SKM-1 treated with dmso at 0.1 percent for 144 hours (cell line): ENCODE data around the gene KCNV2.
"Not testable (repeated sequence)": the region's sequence is repeated elsewhere in the genome, so short reads cannot be mapped to it uniquely, and the experiment has no call there.

Experiments
- DNase-seq: peaks from one replicate; lab custom pipeline; 2025; ENCODE audit not compliant: unreplicated experiment; lab: John Stamatoyannopoulos, UW

The KCNV2 gene

DNA sequence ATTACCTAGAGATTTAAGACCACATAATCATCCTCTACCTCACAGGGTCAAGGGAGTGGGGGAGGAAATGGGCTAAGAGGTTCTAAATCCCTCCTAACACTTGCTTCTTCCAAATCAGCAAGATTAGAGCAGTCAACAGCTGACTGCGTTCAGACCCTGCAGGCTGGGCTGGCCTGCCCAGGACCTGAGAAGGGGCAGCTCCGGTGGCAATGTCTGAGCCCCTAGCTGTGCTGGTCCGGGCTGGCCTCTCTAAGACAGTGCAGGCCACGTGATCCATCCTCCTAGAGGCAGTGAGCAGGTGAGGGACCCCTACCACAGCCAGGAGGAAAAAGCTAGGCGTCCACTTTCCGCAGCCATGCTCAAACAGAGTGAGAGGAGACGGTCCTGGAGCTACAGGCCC lies at the start of gene KCNV2:
Gene KCNV2 (plus strand): TSS at position 126 of the 400 bp plus-strand sequence. CDS start 230 bp downstream, at position 356.
- DNase-seq, result no peak

DNA sequence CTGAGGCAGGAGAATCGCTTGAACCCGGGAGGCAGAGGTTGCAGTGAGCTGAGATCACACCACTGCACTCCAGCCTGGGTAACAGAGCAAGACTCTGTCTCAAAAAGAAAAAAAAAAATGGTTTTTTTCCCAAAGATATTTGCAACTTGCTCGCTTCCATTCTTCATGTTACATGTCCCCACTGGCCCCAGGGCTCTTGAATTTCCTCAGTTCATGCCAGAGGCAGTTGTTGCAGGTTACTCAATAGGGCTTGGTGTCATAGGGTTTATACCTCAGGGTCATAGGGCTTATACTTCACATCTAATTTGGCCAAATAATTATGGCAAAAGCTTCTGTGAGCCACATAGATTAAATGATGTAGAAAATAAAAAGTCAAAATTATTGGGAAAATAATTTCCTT lies 44.1 kb upstream of the KCNV2 start:
- no peak for DNase-seq

DNA sequence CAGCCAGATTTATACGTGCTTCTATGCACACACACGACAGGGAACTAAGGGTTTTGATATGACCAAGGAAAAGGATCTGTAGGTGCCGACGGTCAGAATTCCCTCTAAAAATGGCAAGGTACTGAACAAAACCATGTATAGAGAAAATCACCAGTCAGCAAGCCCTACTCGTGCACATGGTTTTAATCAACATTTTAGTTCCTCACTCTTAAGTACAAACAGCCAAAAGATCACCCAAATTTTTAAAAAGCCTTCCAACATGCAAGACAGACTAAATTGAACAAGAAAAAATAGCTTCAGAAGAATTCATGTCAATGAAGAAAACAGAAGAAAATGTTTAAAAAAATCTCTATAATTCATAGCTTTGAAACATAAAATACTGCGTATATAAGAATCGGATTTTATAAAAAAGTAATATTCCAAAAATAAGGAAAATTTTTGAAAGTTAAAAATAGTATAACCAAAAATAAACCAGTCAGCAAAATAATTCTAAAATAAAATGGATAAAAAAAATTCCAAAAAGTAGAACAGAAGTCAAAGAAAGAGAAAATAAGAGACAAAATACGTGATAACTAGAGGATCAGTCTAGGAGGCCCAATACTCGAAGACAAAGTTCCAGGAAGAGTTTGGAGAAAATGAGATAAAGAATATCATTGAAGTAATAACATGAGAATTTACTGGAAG lies 43.0 kb upstream of the KCNV2 start:
- no peak for DNase-seq

DNA sequence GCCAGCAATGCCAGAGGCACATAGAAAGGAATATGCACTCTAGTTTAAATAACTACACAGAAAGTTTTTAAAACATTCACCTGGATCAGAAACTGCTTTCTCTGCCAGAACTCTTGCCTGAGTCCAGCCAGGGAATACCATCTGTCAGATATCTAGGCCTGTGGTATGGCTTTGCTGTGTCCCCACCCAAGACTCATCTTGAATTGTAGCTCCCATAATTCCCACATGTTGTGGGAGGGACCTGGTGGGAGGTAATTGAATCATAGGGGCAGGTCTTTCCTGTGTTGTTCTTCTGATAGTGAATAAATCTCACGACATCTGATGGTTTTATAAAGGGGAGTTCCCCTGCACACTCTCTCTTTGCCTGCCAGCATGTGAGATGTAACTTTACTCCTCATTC lies 41.5 kb upstream of the KCNV2 start:
- DNase-seq, result no peak

DNA sequence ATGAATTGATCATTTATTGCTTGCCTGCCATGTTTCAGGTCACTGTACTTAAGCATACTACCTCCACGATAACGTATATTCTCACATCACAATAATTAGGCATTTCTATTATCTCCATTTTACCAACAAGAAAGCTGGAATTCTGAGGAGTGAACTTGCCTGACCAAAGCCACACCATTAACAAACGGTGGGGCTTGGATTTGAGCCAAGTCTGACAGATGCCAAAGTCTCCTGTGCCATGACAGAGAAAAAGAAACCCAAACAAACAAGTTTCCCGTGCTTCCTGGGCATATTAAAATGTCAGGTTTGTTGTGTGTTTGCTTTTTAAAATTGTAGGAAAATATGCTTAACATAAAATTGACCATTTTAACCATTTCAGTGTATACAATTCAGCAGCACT lies 40.8 kb upstream of the KCNV2 start:
- DNase-seq, result no peak

DNA sequence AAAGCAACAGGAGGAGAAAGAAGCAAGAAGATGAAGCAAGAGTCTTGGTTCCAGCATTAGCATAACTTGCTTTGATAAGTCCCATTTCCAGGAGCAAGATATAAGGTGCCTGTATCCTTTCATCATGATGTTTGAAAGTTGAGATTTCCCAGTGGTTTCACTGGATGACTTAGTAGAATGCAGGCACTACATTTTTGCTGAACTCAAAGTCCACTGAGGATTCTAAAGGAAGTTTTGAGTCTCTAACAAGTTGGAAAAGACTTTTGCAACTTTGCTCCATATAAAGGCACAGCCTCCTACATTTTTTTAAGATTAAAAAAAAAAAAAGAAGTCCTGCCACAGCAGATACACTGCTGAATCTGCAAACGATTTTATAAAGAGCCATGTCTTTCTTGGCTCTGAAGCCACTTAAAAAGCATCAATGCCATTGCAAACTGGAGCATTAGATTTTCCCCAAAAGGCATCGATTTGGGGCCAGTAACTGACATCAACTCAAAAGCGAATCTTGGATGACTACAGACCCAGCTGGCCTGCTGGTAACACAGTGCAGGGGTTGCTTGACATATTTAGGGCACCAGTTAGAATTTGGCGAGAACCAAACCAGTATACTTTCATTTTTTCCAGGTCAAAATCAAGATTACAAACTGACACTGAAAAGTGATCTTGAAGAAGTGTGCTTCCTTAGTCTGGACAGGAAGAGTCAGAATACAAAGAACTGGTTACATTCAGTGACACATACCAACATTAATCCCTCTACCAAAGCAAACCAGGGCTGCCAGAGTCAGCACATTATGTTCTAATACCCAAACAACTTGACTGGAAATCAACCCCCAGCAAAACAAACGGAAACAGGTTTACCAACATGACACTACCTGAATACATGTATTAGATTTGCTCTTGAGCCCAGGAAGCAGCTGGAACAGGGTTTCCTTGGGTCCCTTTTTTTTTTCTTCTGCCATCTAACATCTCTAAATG lies 39.1 kb upstream of the KCNV2 start:
- no peak for DNase-seq

DNA sequence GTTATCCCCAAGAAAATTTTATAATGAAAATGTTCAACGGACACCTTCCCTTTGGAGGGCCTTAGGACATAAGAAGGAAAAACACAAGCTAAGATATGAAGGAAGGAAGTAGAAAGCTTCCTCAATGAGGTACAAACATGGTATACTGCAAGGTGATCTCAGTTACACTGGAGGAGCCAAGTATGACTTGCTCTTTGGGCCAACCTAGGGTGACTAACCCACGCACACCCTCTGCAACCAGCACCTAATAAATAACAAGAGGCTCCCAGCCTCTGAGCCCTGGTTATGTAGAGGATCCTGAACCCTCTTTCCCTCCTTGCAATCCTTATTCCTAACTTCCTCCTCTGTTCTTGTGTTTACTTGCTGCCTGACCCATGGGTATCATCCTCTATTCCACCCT lies 38.3 kb upstream of the KCNV2 start:
- DNase-seq, result no peak

DNA sequence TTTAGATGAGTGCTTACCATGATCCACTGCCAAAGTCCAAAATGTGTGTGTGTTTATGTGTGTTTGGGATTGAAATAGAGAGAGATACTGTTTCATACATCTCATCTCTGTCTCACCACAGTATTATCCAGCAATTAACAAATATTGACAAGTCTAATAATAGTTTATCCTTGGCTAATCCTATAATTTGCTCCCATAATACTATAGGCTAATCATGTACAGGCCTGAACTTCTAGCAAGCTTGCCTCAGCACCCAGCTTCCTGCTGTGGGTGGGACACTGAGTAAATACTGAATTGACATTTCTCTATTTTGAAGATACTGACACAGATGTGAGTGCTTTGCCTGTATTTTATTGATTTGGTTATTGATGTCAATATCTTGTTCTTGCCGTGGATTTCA lies 35.3 kb upstream of the KCNV2 start:
- no peak for DNase-seq

DNA sequence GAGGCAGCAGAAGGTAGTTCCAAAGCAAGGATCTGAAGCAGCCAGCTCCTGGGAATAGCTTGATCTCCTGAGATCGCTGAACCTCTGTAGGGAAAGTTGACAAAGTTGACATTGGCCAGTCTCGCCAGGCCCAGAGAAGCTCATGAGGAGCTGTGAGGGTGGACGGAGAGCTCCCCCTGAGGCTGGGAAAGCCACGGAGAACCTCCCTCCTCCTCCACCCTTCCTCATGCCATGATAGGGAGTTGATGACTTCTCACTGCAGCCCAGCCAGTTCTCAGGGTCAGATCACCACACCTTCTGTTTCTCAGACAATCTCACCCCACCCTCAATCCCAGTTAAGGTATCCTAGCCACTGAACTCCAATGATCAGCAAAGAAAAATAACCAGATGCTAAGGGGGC lies 30.4 kb upstream of the KCNV2 start:
- DNase-seq, result no peak

DNA sequence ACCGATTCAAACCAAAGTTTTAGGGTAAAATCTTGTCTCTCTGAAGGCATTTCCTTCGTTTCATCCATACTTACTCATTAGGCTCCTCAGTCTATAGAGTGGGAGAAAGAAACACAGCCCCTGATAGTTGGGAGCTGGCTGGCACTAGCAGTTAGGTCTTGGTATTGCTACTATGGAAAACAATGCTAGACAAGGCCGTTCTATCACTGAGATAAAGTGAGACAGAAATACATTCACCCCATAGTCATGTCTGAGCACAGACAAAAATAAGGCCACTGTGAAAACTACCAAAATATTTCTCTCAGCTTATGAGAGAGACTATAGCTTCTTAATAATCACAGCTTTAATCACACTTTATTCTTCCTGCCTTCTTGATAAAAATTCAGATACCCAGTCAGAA lies 28.7 kb upstream of the KCNV2 start:
- no peak for DNase-seq

DNA sequence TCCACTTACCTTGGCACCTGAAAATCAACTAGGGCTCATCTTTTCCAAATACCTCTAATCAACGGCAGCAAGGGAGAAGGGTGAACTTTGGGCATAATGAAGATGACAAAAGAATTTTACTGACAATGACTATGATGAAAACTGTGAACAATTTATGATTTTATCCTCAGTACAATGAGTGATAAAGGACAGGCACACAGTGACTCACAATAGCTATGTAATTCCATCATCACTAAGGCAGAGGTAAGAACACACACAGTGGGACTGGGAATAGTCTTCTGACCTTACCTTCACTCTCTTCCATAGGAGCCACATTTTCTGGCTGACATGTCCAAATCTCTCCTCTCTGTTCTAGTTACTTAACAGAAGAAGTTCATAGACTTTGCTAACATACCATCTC lies 26.1 kb upstream of the KCNV2 start:
- no peak for DNase-seq

DNA sequence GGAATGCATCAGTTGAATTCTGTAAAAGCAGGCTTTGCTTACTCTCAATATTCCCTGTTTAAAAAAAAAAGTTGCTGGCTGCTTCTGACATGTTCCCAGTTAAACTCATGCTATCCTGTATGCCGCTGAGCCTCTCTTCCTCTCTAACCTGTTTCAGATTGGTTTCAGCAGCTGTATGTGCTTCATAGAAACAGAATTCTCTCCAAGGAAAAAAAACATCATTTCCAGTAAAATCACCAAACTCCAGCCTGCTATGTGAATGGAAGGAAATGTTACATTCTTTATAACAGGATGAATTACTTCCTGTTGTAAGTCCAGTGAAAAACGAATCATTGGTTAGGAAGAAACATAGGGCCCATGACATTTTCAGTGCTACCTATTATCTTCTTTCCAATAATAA lies 25.7 kb upstream of the KCNV2 start:
- no peak for DNase-seq

DNA sequence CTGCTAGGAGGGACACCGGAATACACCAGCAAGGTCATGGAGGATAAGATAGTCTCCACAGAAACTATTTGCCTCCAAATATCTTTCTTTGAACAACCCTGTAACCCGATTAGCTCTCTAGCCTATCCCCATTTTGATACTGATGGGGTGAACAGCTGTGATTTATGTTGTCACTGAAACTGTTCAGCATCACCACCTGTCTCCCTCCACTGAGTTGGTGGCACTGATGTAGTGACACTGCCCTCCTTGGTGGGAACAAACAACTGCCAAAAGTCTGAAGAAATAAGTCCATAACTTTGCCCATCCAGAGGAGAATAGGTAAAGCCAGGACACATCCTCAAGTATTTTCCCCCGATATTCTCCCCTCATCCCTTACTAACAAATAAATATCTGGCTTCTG lies 24.3 kb upstream of the KCNV2 start:
- no peak for DNase-seq

DNA sequence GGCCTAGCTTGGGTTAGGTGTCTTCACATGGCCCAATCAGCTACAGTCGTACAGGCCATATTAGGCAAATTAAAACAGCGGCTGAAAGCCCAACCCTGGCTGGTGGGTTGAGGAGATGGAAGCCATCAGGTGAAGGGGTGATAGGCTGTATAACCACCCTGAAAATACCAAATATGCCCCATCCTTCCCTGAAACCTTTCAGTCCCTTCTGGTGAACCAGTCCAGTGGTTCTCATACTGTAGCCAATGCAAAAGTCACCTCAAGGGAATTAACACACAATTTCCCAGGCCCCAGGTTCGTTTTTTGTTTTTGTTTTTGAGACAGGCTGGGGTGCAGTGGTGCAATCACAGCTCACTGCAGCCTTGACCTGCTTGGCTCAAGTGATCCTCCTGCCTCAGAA lies 19.8 kb upstream of the KCNV2 start:
- DNase-seq, result no peak

DNA sequence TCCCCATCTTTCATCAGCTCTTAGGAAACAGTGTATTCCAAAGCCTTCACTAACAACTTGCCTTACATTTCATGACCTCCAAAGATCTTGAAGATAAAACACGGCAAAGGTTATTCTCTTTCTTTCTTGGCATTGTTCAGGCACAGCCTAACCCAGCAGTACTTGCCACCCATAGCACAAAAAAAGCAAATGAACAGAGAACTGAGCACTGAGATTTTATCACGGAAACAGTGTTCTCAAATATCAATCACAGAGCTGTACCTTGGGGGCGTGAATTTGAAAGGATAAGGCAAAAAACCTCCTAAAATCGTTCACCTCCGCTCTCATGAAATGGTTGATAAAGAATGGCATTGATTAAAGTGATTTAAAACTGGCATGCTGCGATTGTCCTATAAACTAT lies 16.9 kb upstream of the KCNV2 start:
- no peak for DNase-seq

DNA sequence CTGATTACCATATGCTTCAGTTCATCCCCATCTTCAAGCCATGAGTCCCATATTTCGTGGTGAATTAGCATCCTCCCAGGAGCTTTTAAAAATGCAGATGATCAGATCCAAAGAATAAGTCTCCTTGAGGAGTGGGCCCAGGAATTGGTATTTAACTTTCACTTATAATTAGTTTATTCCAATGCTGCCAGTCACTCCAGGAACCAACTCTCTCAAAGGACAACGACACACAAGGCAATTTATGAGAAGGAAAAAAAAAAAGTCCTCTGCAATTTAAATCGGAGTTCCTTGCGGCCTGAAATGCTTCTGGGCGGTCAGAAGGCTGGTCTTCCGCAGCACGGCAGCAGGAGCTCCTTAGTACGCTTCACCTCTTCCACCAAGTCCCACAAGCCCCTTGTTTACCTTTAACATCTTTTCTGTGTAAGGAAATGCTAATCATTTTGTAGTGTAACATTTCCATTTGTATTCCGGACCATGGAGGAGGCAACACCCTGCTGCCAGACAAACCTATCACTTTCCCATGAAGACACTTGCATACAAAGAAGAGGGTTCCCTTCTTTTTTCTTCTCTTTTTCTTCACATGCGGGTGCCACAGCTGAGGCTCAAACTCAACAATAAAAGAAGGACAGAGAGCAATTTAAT lies 16.3 kb upstream of the KCNV2 start:
- no peak for DNase-seq

DNA sequence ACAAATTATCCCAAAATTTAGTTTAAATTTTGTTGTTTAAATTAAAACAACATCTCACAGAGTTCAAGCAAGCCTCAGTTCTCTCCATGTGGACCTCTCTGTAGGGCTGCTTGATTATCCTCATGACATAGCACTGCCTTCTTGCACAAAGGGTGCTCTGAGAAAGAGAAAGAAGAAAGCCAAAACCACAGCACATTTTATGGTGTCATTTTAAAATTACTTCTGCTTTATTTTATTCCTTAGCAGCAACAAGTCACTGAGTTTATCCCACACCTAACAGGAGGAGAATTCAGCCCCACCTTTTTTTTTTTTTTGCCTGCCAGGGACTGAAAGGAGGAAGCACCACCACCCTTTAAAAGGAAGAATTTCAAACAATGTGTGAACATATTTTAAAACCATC lies 12.8 kb upstream of the KCNV2 start:
- DNase-seq, result peak; percentile 91

DNA sequence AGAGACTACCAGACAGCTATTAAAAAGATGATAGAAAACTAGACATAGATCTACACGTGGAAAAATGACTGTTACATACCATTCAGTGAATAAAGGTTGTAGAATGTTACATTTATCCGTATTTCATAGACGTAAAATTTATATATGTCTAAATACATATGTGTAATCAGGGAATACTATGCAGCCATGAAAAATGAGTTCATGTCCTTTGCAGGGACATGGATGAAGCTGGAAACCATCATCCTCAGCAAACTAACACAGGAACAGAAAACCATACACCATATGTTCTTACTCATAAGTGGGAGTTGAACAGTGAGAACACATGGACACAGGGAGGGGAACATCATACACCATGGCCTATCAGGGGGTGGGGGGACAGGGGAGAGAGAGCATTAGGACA lies 10.1 kb upstream of the KCNV2 start:
- DNase-seq, result not testable (repeated sequence)

DNA sequence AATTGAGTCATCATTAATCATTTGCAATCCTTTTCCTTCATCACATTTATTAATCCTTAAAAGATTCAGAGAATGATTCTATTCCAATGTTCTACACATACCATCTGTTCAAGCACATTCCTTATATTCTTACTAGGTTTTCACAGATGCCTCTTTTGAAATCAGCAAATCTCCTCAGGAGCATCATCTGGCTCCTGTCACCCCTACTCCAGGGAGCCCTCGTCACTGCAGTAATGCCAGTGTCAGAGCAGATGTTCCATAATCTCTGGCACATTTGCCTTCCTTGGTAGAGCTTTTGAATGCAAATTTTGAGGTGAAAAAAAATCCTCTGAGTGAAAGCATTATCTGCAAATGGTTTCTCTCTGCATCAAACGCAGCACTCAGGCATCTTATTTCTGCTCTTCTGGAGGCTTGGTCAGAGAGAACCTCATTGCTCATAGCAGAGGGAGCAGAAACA lies 7.6 kb upstream of the KCNV2 start:
- DNase-seq, result no peak

DNA sequence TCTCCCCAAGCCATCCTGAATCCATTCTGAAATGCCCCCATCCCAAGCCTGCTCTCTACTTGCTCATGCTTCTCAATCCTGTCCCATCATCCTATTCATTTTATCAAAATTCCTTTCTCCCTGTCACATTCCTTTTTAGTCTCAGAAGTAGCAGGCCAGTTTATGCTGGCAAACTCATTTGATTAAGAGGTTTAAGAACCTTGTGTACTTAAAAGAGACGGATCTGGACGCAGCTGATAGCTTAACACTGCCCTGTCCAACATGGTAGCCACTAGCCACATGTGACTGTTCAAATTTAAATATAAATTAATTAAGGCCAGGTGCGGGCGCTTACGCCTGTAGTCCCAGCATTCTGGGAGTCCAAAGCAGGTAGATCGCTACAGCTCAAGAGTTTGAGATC lies 5.6 kb upstream of the KCNV2 start:
- no peak for DNase-seq

DNA sequence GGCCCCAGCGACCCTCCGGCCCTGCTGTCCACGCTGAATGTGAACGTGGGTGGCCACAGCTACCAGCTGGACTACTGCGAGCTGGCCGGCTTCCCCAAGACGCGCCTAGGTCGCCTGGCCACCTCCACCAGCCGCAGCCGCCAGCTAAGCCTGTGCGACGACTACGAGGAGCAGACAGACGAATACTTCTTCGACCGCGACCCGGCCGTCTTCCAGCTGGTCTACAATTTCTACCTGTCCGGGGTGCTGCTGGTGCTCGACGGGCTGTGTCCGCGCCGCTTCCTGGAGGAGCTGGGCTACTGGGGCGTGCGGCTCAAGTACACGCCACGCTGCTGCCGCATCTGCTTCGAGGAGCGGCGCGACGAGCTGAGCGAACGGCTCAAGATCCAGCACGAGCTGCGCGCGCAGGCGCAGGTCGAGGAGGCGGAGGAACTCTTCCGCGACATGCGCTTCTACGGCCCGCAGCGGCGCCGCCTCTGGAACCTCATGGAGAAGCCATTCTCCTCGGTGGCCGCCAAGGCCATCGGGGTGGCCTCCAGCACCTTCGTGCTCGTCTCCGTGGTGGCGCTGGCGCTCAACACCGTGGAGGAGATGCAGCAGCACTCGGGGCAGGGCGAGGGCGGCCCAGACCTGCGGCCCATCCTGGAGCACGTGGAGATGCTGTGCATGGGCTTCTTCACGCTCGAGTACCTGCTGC lies 839 bp downstream of the KCNV2 start:
- no peak for DNase-seq
